CD4-positive, alpha-beta T cell treated with Interleukin-15 for 1 hour (primary cell): ENCODE measurements around the gene WNK3.

ENCODE experiments used
- DNase-seq: peaks from one replicate; pipeline ENCODE4 v3.0.0-alpha.2; 2020

The WNK3 gene

DNA sequence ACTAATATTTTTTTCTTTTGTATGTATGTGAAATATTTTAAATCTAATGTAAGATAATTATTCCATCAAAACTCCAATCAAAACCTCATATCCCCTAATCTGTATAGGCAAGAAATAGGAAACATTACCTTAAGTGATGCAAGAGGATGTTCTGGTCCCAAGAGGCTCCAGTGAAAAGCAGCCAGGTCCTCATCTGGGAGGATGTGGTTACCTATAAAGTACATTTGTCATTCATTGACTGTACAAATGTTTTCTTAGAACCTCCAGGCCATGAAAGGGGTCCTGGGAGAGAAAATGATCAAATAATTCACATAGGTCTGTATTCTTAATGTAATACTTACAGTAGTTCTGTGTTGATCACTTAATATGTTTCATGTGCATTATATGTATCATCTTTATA is 200.3 kb downstream of the WNK3 start:
- DNase-seq, result no peak
